Activated CD4-positive, alpha-beta memory T cell treated with anti-CD3 and anti-CD28 coated beads for 36 hours (primary cell): Measurements from ENCODE around the gene UBAC2. TPM values are rescaled to one million over a fixed set of nuclear protein-coding genes. Genes with fewer than 3 reads are reported as not detected.

ENCODE experiments used
- CTCF ChIA-PET: fragments of 350-600 bp; sonication (Branson Sonifier 250); formaldehyde crosslinking; loops from one replicate; lab custom pipeline; 2021; ENCODE audit warnings: antibody characterized with exemption, inconsistent platforms; lab: Charles Lee
- POLR2A ChIA-PET: fragments of 350-600 bp; sonication (Branson Sonifier 250); formaldehyde crosslinking; loops from one replicate; lab custom pipeline; 2021; ENCODE audit warnings: antibody characterized with exemption; lab: Charles Lee
- DNase-seq: peaks from one replicate; pipeline ENCODE4 v3.0.0-alpha.2; 2020
- H3K27ac Mint-ChIP-seq: one replicate; pipeline ENCODE4 v1.8.0; 2021; ENCODE audit warnings: mixed read lengths
- H3K27me3 Mint-ChIP-seq: one replicate; pipeline ENCODE4 v1.8.0; 2021; ENCODE audit warnings: mixed read lengths
- H3K36me3 Mint-ChIP-seq: one replicate; pipeline ENCODE4 v1.8.0; 2021; ENCODE audit warnings: mixed read lengths
- H3K4me1 Mint-ChIP-seq: one replicate; pipeline ENCODE4 v1.8.0; 2021; ENCODE audit warnings: low read depth, mixed read lengths
- H3K4me3 Mint-ChIP-seq: one replicate; pipeline ENCODE4 v1.8.0; 2021; ENCODE audit warnings: mild to moderate bottlenecking, mixed read lengths
- H3K9me3 Mint-ChIP-seq: one replicate; pipeline ENCODE4 v1.8.0; 2021; ENCODE audit warnings: mixed read lengths
- intact Hi-C: fragments of 100-400 bp; cut with micrococcal nuclease; formaldehyde crosslinking; loops from one replicate; pipeline ENCODE4 v1.15.1; 2023
- total RNA-seq, 2 experiments: library from RNA; stranded (reverse); gene quantifications; one replicate each; pipeline ENCODE4 v1.2.3, GENCODE V29; 2021

The UBAC2 gene
- total RNA-seq, 2 experiments from 2014 or later = 51.8 to 54.5 TPM

DNA sequence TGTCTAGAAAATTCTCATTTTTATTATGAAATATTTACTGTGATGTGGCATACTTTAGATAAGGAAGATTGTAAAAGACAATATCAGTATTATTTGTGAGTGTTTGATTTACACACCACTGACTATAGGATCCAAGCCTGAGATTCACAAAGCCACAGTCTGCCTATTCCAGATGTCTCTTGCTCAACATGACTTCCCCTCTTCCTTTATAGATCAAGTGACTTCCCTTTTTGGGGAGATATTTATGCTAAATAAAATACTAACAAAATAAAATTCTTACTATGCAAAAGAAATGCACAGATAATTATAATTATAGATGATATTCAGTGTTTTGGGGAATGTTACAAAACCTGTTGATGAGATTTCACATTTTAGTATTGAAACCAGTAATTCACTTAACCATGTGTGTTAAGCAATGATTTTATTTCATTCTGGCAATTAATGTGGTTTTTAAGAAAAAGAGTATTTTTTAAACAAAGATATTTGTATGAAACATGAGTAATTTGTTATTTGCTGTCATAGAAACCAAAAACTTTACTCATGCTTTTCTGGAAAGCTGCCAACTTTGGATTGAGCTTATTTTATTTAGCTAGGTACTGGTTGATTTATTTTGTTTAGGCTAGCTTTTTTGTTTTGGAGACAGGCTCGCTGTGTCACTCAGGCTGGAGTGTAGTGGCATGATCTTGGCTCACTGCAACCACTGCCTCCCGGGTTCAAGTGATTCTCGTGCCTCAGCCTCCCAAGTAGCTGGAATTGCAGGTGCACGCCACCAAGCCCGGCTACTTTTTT, 120.2 kb downstream of the UBAC2 start:
- H3K4me3 Mint-ChIP-seq = no peak overlapping the region
- peaks cover 41% of the 10 kb centered on the region for H3K36me3 Mint-ChIP-seq
- H3K9me3 Mint-ChIP-seq = no peaks in the 10 kb centered on the region
- no peaks in the 10 kb centered on the region for H3K27me3 Mint-ChIP-seq
- intact Hi-C loops = no loop called here
- H3K27ac Mint-ChIP-seq = peak overlapping the region; percentile 18
- CTCF ChIA-PET = interaction anchor here (1.4 to 3.3 kb wide), 6 partner anchors 8 to 115 kb away, joined by 3 to 27 read pairs (median 10); no protein-coding TSS in a partner anchor
- DNase-seq = no peak
- POLR2A ChIA-PET = interaction anchor here (0.6 to 5.4 kb wide), 7 partner anchors 9 to 114 kb away, joined by 3 to 136 read pairs (median 9); partner anchors contain the start of gene GPR183
- H3K4me1 Mint-ChIP-seq = peaks cover 85% of the 10 kb centered on the region

DNA sequence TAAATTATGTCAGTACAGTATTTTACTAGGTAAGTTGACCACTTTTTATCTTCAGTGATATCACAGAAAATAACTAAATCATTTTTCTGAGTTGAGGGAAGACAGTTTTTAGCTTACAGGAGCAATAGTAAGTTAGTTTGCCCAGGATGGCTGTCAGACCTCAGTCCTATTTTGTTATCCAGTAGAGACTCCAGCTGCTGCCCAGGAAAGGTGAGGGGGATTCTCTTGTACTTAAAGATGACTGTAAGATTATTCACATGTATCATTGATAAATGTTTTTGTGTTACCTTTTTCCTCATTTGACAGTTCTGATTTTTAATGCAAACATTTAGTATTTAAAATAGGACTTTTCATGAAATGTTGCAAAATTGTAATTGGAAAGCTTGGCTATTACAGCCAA, 121.1 kb downstream of the UBAC2 start:
- no peak for DNase-seq
- peaks cover 84% of the 10 kb centered on the region for H3K4me1 Mint-ChIP-seq
- intact Hi-C loops = loop anchor here (1.0 kb wide), 9 partner anchors 7 to 113 kb away; partner anchors contain the start of gene GPR183

DNA sequence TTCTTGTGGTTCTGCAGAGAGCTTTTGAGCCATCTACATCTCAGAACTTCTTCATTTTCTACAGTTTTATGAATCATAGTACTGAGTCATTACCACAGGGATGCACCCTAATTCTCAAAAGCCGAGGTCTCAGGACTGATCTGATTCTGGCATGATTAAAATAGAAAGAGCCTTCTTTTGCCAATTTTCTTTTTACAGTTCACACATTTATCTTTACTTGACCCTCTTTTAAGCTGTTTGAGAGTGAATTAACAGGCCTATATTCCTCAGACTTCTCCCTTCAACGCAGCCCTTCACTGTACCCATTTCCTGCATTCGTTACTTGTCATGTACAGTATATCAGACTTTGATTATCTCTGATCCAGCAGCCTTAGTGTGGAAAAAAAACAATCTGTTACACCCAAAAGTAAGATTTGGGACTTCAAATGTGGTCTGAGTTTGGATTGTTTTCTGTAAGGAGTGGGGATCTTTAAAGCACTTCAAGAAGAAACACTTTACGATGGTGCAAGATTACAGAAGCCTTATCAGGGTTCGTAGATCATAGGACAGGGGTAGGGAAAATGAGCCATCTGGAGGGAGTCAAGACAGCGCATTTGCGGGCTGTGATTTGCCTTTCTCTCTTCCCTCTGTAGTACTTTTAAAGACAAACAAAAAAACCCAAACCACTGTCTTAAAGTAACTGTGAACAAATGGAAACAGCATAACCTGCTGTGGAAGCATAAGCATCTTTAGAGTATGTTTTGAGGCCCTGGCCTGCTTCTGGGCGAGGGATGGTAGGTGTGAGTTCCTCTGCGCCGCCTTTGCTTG, 121.8 kb downstream of the UBAC2 start:
- DNase-seq = peak; percentile 53
- Mint-ChIP-seq H3K9me3 (no peaks in the 10 kb centered on the region), H3K27me3 (no peaks in the 10 kb centered on the region), H3K4me1 (peaks cover 84% of the 10 kb centered on the region), H3K4me3 (peak overlapping the region; percentile 27), H3K36me3 (peaks cover 36% of the 10 kb centered on the region), H3K27ac (peak overlapping the region; percentile 93)
- intact Hi-C loops = loop anchor here (1.0 kb wide), 9 partner anchors 8 to 112 kb away; partner anchors contain the start of gene GPR183
- POLR2A ChIA-PET = interaction anchor here (1.0 to 5.4 kb wide), 18 partner anchors 8 to 122 kb away, joined by 3 to 136 read pairs (median 4); partner anchors contain the start of genes GPR183 and UBAC2
- CTCF ChIA-PET = interaction anchor here (0.8 to 3.3 kb wide), 11 partner anchors 10 to 113 kb away, joined by 3 to 27 read pairs (median 5); no protein-coding TSS in a partner anchor

More for the DNA sequence above, 121.1 kb downstream of the UBAC2 start:
- H3K27ac Mint-ChIP-seq = peak overlapping the region; percentile 93
- H3K4me3 Mint-ChIP-seq = peak overlapping the region; percentile 27
- peaks cover 38% of the 10 kb centered on the region for H3K36me3 Mint-ChIP-seq
- no peaks in the 10 kb centered on the region for H3K27me3 Mint-ChIP-seq
- POLR2A ChIA-PET = interaction anchor here (0.6 to 5.4 kb wide), 18 partner anchors 7 to 121 kb away, joined by 3 to 136 read pairs (median 4); partner anchors contain the start of genes GPR183 and UBAC2
- CTCF ChIA-PET = interaction anchor here (0.9 to 3.3 kb wide), 9 partner anchors 9 to 114 kb away, joined by 3 to 27 read pairs (median 5); no protein-coding TSS in a partner anchor
- no peaks in the 10 kb centered on the region for H3K9me3 Mint-ChIP-seq

- Mint-ChIP-seq H3K27me3 (no peaks in the 10 kb centered on the region), H3K36me3 (peaks cover 33% of the 10 kb centered on the region), H3K4me1 (peaks cover 81% of the 10 kb centered on the region), H3K27ac (peak overlapping the region; percentile 93), H3K9me3 (no peaks in the 10 kb centered on the region), H3K4me3 (no peak overlapping the region)
- DNase-seq = no peak
- ChIA-PET CTCF (interaction anchor here (2.0 to 3.3 kb wide), 4 partner anchors 12 to 113 kb away, joined by 6 to 27 read pairs (median 18); no protein-coding TSS in a partner anchor), POLR2A (interaction anchor here (1.4 to 5.4 kb wide), 6 partner anchors 9 to 31 kb away, joined by 3 to 136 read pairs (median 12); partner anchors contain the start of gene GPR183)
- intact Hi-C loops = no loop called here
Measured at GRCh38 chr13:99323488-99323887, 122.8 kb downstream of the UBAC2 start.

- H3K36me3 Mint-ChIP-seq = peaks cover 39% of the 10 kb centered on the region
Measured at GRCh38 chr13:99326012-99326411, 125.4 kb downstream of the UBAC2 start.

GRCh38 chr13:99327126-99327525, 126.5 kb downstream of the UBAC2 start:
- intact Hi-C loops = no loop called here
- Mint-ChIP-seq H3K36me3 (peaks cover 48% of the 10 kb centered on the region), H3K4me1 (peaks cover 68% of the 10 kb centered on the region), H3K27ac (no peak overlapping the region), H3K4me3 (no peak overlapping the region), H3K27me3 (no peaks in the 10 kb centered on the region), H3K9me3 (no peaks in the 10 kb centered on the region)
- ChIA-PET POLR2A (interaction anchor here (1.2 kb wide), 1 partner anchor 25 kb away, joined by 4 read pairs; no protein-coding TSS in a partner anchor), CTCF (no interaction called here)
- no peak for DNase-seq

More at GRCh38 chr13:99326012-99326411, 125.4 kb downstream of the UBAC2 start:
- ChIA-PET CTCF (interaction anchor here (1.6 to 2.6 kb wide), 2 partner anchors 26 to 110 kb away, joined by 17 to 18 read pairs; no protein-coding TSS in a partner anchor), POLR2A (interaction anchor here (1.1 to 5.4 kb wide), 9 partner anchors 9 to 68 kb away, joined by 3 to 136 read pairs (median 4); partner anchors contain the start of gene GPR18)
- H3K27me3 Mint-ChIP-seq = no peaks in the 10 kb centered on the region
- peaks cover 68% of the 10 kb centered on the region for H3K4me1 Mint-ChIP-seq
- H3K27ac Mint-ChIP-seq = peak overlapping the region; percentile 65
- intact Hi-C loops = no loop called here
- no peak for DNase-seq
- H3K4me3 Mint-ChIP-seq = no peak overlapping the region
- H3K9me3 Mint-ChIP-seq = no peaks in the 10 kb centered on the region

- ChIA-PET POLR2A (interaction anchor here (1.2 kb wide), 1 partner anchor 24 kb away, joined by 4 read pairs; no protein-coding TSS in a partner anchor), CTCF (interaction anchor here (2.0 kb wide), 1 partner anchor 58 kb away, joined by 6 read pairs; no protein-coding TSS in a partner anchor)
- no peak for DNase-seq
- H3K9me3 Mint-ChIP-seq = no peaks in the 10 kb centered on the region
- no peaks in the 10 kb centered on the region for H3K27me3 Mint-ChIP-seq
- peaks cover 52% of the 10 kb centered on the region for H3K36me3 Mint-ChIP-seq
- intact Hi-C loops = no loop called here
- peaks cover 67% of the 10 kb centered on the region for H3K4me1 Mint-ChIP-seq
- no peak overlapping the region for H3K4me3 Mint-ChIP-seq
- no peak overlapping the region for H3K27ac Mint-ChIP-seq
Measured at GRCh38 chr13:99327761-99328160, 127.1 kb downstream of the UBAC2 start.

- Mint-ChIP-seq H3K4me3 (no peak overlapping the region), H3K27me3 (no peaks in the 10 kb centered on the region), H3K27ac (no peak overlapping the region), H3K4me1 (peaks cover 55% of the 10 kb centered on the region), H3K9me3 (no peaks in the 10 kb centered on the region), H3K36me3 (peaks cover 47% of the 10 kb centered on the region)
- no peak for DNase-seq
- ChIA-PET CTCF (interaction anchor here (1.3 to 2.5 kb wide), 4 partner anchors 52 to 63 kb away, joined by 3 to 11 read pairs (median 5); no protein-coding TSS in a partner anchor), POLR2A (interaction anchor here (2.7 kb wide), 1 partner anchor 23 kb away, joined by 8 read pairs; no protein-coding TSS in a partner anchor)
- intact Hi-C loops = no loop called here
Measured at GRCh38 chr13:99329477-99329876, 128.8 kb downstream of the UBAC2 start.

- POLR2A ChIA-PET = interaction anchor here (2.7 kb wide), 1 partner anchor 22 kb away, joined by 8 read pairs; no protein-coding TSS in a partner anchor
- CTCF ChIA-PET = interaction anchor here (0.8 to 2.5 kb wide), 4 partner anchors 51 to 106 kb away, joined by 3 to 11 read pairs (median 6); no protein-coding TSS in a partner anchor
- Mint-ChIP-seq H3K36me3 (peaks cover 41% of the 10 kb centered on the region), H3K4me1 (peaks cover 51% of the 10 kb centered on the region), H3K4me3 (no peak overlapping the region), H3K27ac (no peak overlapping the region), H3K9me3 (no peaks in the 10 kb centered on the region), H3K27me3 (no peaks in the 10 kb centered on the region)
- intact Hi-C loops = no loop called here
- no peak for DNase-seq
Measured at GRCh38 chr13:99330942-99331341, 130.3 kb downstream of the UBAC2 start.

GRCh38 chr13:99331881-99332293, 131.2 kb downstream of the UBAC2 start:
- Mint-ChIP-seq H3K9me3 (no peaks in the 10 kb centered on the region), H3K4me3 (no peak overlapping the region), H3K27ac (peak overlapping the region; percentile 2), H3K36me3 (peaks cover 38% of the 10 kb centered on the region), H3K4me1 (peaks cover 52% of the 10 kb centered on the region), H3K27me3 (no peaks in the 10 kb centered on the region)
- peak; percentile 50 for DNase-seq
- POLR2A ChIA-PET = interaction anchor here (2.7 kb wide), 1 partner anchor 21 kb away, joined by 8 read pairs; no protein-coding TSS in a partner anchor
- intact Hi-C loops = no loop called here
- CTCF ChIA-PET = interaction anchor here (0.6 kb wide), 1 partner anchor 125 kb away, joined by 3 read pairs; no protein-coding TSS in a partner anchor
